ENCODE data around the gene SIVA1. TPM values are rescaled to one million over a fixed set of nuclear protein-coding genes. Genes with fewer than 3 reads are reported as not detected.

SIVA1 gene
- total and polyA plus RNA-seq, 9 of the 15 experiments (the other 6 are each of a cell fraction or from before 2014, with no cell fraction given) = 4.2 to 186 (median 54.2) TPM

DNA sequence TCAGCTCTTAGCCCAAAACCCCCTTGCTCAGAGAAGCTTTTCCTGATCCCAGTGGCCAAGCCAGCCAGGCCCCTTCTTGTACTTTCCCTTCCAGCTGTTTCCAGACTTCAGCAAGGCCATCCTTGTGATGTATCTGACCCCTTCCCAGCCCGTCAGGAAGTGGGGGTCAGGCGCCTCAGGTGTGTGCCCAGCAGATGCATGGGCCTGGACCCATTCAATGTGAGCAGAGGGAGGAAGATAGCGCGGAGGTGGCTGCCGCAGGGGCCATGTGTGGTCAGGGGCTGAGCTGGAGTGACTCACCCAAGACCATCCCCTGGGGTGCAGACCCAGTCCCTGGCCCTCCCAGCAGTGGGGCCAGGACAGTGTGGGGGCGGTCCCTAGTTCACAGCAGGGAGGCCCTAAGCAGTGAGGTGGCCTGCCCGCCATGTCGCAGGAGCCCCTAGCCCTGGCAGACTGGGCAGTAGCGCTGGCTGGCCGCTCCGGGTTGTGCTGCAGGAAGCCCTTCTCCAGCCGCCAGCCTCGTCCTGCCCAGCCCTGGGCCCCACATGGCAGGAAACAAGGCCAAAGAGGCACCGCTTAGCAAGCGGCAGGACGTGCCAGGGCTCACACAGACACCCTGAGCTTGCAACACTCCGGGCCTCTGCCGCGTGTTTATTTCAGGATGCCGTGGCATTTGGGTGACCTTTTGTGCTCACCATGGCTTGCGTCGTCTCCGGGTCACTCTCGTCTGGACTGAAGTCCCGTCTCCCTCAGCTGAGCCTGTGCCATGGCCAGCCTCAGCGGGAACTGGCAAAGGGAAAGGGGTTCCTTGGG, 16.9 kb upstream of the SIVA1 start:
- in situ Hi-C loops (cut with MboI) = no loop called here
- POLR2A ChIA-PET = interaction anchor here (0.5 to 1.1 kb wide), 3 partner anchors 14 to 285 kb away, joined by 3 to 4 read pairs (median 4); partner anchors contain the start of gene CDCA4
- Histone ChIP-seq H3K4me3 (no peak overlapping the region), H3K4me2 (ENCODE audit: insufficient read depth, low read length) (no peak overlapping the region), H2AFZ (ENCODE audit: low read depth, low read length) (peak overlapping the region; percentile 6; the same call in 1 of the 2 replicates), H3K9ac (ENCODE audit: insufficient read depth in 1 of 2, low read depth in 2 of 2, low read length in 2 of 2) (peak overlapping the region in 1 of 2 experiments; percentile 10; a peak in 1 of 4 replicates), H3K79me2 (ENCODE audit: control insufficient read depth, insufficient read depth, low read length) (no peaks in the 10 kb centered on the region), H3K27me3 (ENCODE audit: control insufficient read depth in 2 of 2, insufficient read depth in 2 of 2, low read length in 2 of 2) (no peaks in the 10 kb centered on the region), H3K9me1 (ENCODE audit: control insufficient read depth, insufficient read depth, low read length) (no peaks in the 10 kb centered on the region), H3K4me1 (replicated peaks in 1 of 2; ENCODE audit: control insufficient read depth in 2 of 2, insufficient read depth in 2 of 2, low read length in 2 of 2) (peaks cover 0 to 53% of the 10 kb centered on the region in 2 experiments; a peak in 3 of 5 replicates), H3K27ac (ENCODE audit: extremely low read depth, low read depth, low read length) (no peak overlapping the region), H3K36me3 (ENCODE audit: control insufficient read depth, insufficient read depth, low read length) (no peaks in the 10 kb centered on the region), H4K20me1 (replicated peaks; ENCODE audit: control insufficient read depth, insufficient read depth, low read length) (no peaks in the 10 kb centered on the region; the same call in 1 of the 2 replicates), H3K9me3 (replicated peaks; ENCODE audit: control insufficient read depth, insufficient read depth, low read depth, low read length) (no peaks in the 10 kb centered on the region)
- peak; percentile 53; the same call in 1 of the 2 replicates for TF ChIP-seq POLR2G (IDR thresholded peaks at IDR 0.05; ENCODE audit: low read depth, low read length)
- TF ChIP-seq, protein P1, sequence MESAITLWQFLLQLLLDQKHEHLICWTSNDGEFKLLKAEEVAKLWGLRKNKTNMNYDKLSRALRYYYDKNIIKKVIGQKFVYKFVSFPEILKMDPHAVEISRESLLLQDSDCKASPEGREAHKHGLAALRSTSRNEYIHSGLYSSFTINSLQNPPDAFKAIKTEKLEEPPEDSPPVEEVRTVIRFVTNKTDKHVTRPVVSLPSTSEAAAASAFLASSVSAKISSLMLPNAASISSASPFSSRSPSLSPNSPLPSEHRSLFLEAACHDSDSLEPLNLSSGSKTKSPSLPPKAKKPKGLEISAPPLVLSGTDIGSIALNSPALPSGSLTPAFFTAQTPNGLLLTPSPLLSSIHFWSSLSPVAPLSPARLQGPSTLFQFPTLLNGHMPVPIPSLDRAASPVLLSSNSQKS (CRISPR knock-in tag; IDR thresholded peaks at IDR 0.05) = no peak
- TF ChIP-seq ARHGAP35 (IDR thresholded peaks at IDR 0.05; ENCODE audit: partially characterized antibody) = no peak
- TF ChIP-seq SRSF3 (IDR thresholded peaks at IDR 0.05; ENCODE audit: insufficient read depth, low read length) = no peak
- ATAC-seq = no peak
- no peak for FAIRE-seq
- intact Hi-C loops (cut with micrococcal nuclease) = no loop called here
- CTCF ChIA-PET (ENCODE audit: low intra/inter-chr PET ratio) = no interaction called here
- no TSS peak for BruUV-seq (replicated peaks)
- WGBS (ENCODE audit: insufficient coverage, low coverage, missing lambda C conversion rate) = 77% methylated on average over 13 of the region's 26 CpGs
- no peak for DNase-seq (ENCODE audit: extremely low read depth in 1 of 4, low spot score in 3 of 4)

Data from K562 (cell line).